ENCODE data around the gene ZSCAN23.

DNA sequence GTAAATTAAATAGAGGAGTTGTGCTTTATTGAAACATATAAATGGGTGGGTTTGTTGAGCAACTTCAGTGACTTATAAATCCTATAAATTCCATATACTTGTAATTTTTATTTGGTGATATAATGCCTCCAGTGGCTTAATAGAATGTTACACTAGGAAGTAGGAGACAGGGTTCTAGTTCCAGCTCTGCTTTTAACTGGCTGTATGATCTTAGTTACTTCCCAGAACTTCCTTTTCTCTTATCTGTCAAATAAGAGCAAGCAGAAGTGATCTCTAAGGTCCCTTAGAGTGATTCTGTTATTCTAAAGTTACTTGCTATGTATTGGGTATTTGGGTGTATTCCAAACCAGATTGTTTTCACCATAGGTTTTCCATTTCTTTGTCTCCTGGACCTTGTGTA lies 10.2 kb downstream of the ZSCAN23 start:
- TF ChIP-seq CTCF (IDR thresholded peaks at IDR 0.05; ENCODE audit: extremely low read depth in 1 of 2, insufficient read depth in 1 of 2, low read depth in 1 of 2, low read length in 2 of 2): no peak
- no peak for TF ChIP-seq POLR2A (IDR thresholded peaks at IDR 0.05; ENCODE audit: low read depth, low read length)
- TF ChIP-seq, protein P1, sequence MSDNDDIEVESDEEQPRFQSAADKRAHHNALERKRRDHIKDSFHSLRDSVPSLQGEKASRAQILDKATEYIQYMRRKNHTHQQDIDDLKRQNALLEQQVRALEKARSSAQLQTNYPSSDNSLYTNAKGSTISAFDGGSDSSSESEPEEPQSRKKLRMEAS (IDR thresholded peaks at IDR 0.05; ENCODE audit: insufficient read depth, insufficient read length): no peak
- no peak for TF ChIP-seq EZH2 (IDR thresholded peaks at IDR 0.05; ENCODE audit: borderline replicate concordance, low read depth, low read length, severe bottlenecking)

All from endothelial cell of umbilical vein (primary cell).